Measurements from ENCODE around the gene MYH4. TPM values are rescaled to one million over a fixed set of nuclear protein-coding genes. Genes with fewer than 3 reads are reported as not detected.

MYH4 gene
- total RNA-seq, 1 donor from 2014 or later = not detected

DNA sequence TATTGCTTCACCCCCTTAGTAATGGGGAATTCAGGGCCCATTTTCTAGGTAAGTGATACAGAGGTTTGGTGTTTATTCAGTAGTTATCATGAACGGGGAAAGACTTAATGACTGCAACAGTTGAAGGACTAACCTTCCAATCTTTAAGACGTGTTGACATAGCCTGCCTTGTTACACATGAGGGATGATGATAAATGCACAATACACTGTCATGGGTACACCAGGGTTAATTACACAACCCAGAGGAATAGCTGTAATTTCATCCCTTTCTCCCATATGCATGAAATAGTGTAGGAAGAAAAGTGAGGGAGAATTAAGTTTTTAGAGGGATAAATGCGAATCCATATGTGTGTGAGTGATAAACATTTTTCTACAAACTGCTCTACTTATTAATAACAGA lies 10.7 kb downstream of the MYH4 start:
- Mint-ChIP-seq H3K9me3 (no peaks in the 10 kb centered on the region), H3K27ac (no peak overlapping the region), H3K4me3 (no peak overlapping the region), H3K36me3 (ENCODE audit: low read depth) (no peaks in the 10 kb centered on the region), H3K27me3 (no peaks in the 10 kb centered on the region), H3K4me1 (no peaks in the 10 kb centered on the region)
- no peak for DNase-seq
- intact Hi-C loops (cut with micrococcal nuclease) = no loop called here

DNA sequence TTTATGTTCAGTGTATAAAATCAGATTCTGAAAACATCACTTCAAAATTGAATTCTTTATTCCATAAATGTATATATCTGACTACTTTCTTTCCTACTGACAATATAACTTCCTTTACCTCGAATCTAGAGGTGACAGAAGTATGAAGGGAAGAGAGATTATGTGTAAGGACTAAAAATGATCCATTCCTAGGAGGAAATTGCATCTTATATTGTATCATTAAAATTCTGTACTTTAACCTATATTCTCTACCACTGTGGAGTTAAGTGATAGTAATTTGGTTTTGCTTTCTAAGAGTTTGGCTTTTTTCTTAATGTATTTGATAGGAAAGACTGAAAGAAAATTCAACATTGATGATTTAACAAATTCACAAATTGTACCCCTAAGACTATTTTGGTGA lies 11.4 kb downstream of the MYH4 start:
- intact Hi-C loops (cut with micrococcal nuclease) = no loop called here
- no peaks in the 10 kb centered on the region for H3K4me1 Mint-ChIP-seq
- no peaks in the 10 kb centered on the region for H3K27me3 Mint-ChIP-seq
- no peak overlapping the region for H3K27ac Mint-ChIP-seq
- no peak overlapping the region for H3K4me3 Mint-ChIP-seq
- H3K9me3 Mint-ChIP-seq = no peaks in the 10 kb centered on the region
- no peaks in the 10 kb centered on the region for H3K36me3 Mint-ChIP-seq (ENCODE audit: low read depth)
- no peak for DNase-seq

DNA sequence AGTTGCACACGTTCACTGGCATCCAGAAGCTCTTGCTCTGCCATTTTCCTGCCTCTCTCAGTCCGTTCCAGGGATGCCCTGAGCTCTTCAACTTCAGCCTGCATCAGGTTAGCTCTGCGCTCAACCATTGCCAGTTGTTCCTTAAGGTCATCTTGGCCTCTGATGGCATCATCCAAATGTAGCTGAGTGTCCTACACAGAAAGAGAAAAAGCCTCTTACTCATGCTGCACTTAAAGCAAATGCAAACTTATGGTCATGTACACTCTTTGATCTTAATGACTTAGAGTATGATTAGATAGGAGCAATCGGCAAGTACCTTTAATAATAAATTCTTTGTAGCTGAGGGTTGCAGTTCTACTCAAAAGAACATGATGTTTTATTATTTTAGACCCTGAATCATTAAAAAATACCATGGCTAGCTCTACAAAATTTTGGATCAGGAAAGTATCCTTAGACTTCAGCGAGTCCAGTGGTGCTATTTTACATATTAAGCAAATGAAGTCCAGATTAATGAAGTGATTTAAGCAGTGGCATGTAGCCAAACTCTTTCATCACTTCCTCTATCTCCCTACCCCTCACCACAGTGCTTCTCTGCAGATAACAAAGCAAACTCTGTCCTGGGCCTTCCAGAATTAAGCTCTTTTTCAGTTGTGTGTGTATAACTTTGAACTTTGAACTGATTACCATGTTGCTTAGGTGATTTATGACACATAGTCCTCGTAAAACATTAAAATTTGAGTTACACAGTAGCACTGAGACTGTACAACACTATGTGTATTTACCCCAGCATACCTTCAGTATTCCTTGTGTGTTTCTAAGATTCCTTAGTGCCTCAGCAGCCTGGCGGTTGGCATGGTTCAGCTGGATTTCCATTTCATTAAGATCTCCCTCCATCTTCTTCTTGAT lies 22.1 kb downstream of the MYH4 start:
- H3K27me3 Mint-ChIP-seq = no peaks in the 10 kb centered on the region
- H3K36me3 Mint-ChIP-seq (ENCODE audit: low read depth) = no peaks in the 10 kb centered on the region
- DNase-seq = no peak
- no peaks in the 10 kb centered on the region for H3K9me3 Mint-ChIP-seq
- no peak overlapping the region for H3K4me3 Mint-ChIP-seq
- H3K27ac Mint-ChIP-seq = no peak overlapping the region
- no peaks in the 10 kb centered on the region for H3K4me1 Mint-ChIP-seq
- intact Hi-C loops (cut with micrococcal nuclease) = no loop called here

DNA sequence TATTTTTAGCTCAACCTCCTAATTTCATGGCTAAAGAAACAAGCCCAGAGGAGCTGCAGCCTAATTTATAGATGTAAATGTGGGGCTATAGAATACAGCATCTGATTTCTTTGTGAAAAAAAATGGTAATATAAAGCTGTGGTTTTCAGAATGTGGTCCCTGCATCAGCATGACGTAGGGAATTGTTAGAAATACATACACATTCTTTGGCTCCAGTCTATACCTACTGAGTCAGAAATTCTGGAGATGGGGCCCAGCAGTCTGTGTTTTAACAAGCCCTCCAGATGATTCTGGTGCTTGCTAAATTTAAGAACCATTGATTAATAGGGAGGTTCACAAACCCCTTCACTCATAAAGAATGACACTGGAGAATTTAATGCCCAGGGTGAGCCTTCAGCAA lies 29.5 kb downstream of the MYH4 start:
- Mint-ChIP-seq H3K27ac (no peak overlapping the region), H3K9me3 (no peaks in the 10 kb centered on the region), H3K4me1 (no peaks in the 10 kb centered on the region), H3K36me3 (ENCODE audit: low read depth) (no peaks in the 10 kb centered on the region), H3K27me3 (no peaks in the 10 kb centered on the region), H3K4me3 (no peak overlapping the region)
- intact Hi-C loops (cut with micrococcal nuclease) = no loop called here
- no peak for DNase-seq

DNA sequence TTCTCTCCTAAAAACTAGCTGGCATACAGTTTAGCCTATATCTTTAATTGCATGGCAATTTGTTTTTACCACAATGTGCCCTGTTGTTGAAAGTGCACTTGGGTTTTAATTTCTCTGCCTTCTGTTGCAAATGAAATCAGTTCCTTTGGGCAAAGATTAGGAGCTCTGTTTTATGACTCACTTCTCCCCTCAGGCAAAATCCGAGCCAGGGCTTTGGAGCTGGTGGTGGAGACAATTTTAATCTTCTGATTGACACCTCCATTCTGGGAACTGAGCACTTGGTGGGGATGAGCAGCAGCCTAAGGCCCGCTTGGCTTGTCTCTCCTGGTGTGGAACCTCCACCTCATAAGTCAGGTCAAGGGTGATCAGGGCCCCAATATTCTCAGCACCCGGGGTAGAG lies 34.3 kb downstream of the MYH4 start:
- intact Hi-C loops (cut with micrococcal nuclease) = no loop called here
- no peaks in the 10 kb centered on the region for H3K36me3 Mint-ChIP-seq (ENCODE audit: low read depth)
- no peaks in the 10 kb centered on the region for H3K27me3 Mint-ChIP-seq
- no peak overlapping the region for H3K27ac Mint-ChIP-seq
- no peaks in the 10 kb centered on the region for H3K9me3 Mint-ChIP-seq
- DNase-seq = no peak
- no peak overlapping the region for H3K4me3 Mint-ChIP-seq
- no peaks in the 10 kb centered on the region for H3K4me1 Mint-ChIP-seq

DNA sequence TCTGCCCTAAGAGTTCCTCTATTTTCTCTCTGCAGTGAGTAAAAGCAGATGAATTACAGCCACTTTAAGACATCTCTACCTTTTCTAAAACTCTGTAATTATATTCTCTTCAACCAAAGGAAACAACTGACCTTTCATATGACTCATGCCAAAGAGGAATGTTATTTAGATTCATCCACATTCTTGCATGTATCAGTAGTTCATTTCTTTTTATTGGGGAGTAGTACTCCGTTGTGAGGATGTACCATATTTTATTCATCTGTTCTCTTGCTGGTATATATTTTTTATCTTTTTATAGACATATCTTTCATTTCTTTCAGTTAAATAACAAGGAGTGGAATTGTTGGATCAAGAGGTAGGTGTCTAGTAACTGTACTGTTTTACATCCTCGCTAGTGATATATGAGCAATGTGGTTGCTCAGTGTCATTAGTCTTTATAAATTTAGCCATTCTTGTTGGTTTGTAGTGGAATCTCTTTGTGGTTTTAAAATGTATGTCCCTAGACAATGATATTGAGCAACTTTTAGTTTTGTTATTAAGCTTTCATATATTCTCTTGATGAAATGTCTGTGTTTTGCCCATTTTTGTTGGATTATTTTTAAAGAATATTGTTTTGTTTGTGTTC lies 39.8 kb downstream of the MYH4 start:
- no peaks in the 10 kb centered on the region for H3K4me1 Mint-ChIP-seq
- H3K4me3 Mint-ChIP-seq = no peak overlapping the region
- DNase-seq = no peak
- H3K27ac Mint-ChIP-seq = no peak overlapping the region
- intact Hi-C loops (cut with micrococcal nuclease) = no loop called here
- H3K27me3 Mint-ChIP-seq = no peaks in the 10 kb centered on the region
- H3K36me3 Mint-ChIP-seq (ENCODE audit: low read depth) = no peaks in the 10 kb centered on the region
- H3K9me3 Mint-ChIP-seq = no peaks in the 10 kb centered on the region

DNA sequence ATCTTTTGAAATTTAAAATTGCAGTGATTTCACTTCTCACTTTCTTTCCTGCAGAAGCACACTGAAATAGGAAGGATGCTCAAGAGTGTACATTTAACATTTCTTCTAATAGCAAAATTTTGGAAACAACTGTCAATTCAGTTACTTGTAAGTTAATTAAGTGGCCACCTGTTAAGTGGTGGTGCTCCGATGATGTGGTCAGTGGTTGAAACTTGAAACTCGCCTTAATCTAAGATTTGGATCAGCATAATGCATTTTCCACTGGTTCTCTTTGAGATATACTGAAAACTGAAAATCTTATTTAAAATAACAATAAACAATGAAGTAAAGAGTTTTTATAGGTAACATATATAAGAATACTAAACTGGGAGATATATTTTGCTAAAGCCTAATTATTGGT lies 40.6 kb downstream of the MYH4 start:
- no peak for DNase-seq
- H3K4me1 Mint-ChIP-seq = no peaks in the 10 kb centered on the region
- intact Hi-C loops (cut with micrococcal nuclease) = no loop called here
- no peaks in the 10 kb centered on the region for H3K9me3 Mint-ChIP-seq
- no peaks in the 10 kb centered on the region for H3K27me3 Mint-ChIP-seq
- no peak overlapping the region for H3K4me3 Mint-ChIP-seq
- H3K36me3 Mint-ChIP-seq (ENCODE audit: low read depth) = no peaks in the 10 kb centered on the region
- H3K27ac Mint-ChIP-seq = no peak overlapping the region

DNA sequence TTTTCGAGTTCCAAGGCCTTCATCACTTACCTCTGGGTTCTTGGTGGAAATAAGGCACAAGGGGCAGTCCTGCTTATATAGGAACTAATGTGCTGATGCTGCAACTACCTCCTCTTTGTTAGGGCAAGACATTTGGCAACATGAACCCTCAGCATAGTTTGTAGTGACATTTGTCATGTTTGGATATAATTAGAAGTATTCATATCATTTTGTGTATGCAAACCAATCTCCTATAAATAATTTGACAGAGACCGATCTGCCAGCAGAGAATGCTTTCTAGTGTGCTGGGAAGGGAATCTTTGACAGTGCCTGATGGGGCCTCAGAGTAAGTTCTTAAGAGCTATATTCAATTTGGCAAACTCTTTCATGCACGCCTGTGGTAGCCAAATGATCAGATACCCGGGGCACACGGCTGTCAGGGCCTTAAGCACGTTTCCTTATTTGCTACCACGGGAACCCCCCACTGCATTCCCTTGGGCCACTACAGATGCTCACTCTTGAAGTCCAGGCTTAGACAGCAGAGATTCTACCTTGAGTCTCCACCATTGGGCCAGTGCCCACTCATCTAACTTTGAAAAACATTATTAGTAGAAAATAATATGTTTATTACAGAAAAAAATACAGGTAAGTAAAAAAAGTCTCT lies 47.3 kb downstream of the MYH4 start, which contains the start of gene MYH8:
Gene MYH8, minus strand, starts transcription at position 51 of the 643 bp plus-strand sequence. CDS start 1,723 bp downstream, outside the sequence.
- H3K27ac Mint-ChIP-seq = no peak within 1 kb of the TSS
- no peak within 1 kb of the TSS for H3K4me3 Mint-ChIP-seq
- no peaks in the 10 kb centered on the region for H3K9me3 Mint-ChIP-seq
- H3K36me3 Mint-ChIP-seq (ENCODE audit: low read depth) = no peaks in the 10 kb centered on the region
- intact Hi-C loops (cut with micrococcal nuclease) = no loop called here
- H3K27me3 Mint-ChIP-seq = no peaks in the 10 kb centered on the region
- no peak for DNase-seq
- H3K4me1 Mint-ChIP-seq = no peaks in the 10 kb centered on the region

DNA sequence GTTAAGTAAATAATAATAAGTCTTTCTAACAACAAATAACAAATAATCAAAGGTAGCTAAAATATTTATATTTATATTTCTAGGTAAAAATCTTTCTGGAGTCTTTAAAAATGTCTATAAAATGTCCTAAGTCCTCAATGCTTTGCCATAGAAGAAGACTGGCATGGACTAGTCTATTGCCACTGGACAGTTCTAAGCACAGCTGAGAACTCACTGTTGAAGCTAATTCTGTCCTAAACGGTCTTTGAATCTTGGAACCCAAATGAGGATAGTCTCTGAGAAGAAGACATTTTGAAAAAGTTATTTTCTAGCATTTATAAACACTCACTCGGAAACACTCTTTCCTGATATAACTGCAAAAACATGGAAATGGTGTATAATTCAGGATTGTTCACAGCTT lies 48.1 kb downstream of the MYH4 start:
- no peaks in the 10 kb centered on the region for H3K36me3 Mint-ChIP-seq (ENCODE audit: low read depth)
- H3K9me3 Mint-ChIP-seq = no peaks in the 10 kb centered on the region
- no peak overlapping the region for H3K27ac Mint-ChIP-seq
- DNase-seq = no peak
- intact Hi-C loops (cut with micrococcal nuclease) = no loop called here
- no peaks in the 10 kb centered on the region for H3K4me1 Mint-ChIP-seq
- no peaks in the 10 kb centered on the region for H3K27me3 Mint-ChIP-seq
- no peak overlapping the region for H3K4me3 Mint-ChIP-seq

DNA sequence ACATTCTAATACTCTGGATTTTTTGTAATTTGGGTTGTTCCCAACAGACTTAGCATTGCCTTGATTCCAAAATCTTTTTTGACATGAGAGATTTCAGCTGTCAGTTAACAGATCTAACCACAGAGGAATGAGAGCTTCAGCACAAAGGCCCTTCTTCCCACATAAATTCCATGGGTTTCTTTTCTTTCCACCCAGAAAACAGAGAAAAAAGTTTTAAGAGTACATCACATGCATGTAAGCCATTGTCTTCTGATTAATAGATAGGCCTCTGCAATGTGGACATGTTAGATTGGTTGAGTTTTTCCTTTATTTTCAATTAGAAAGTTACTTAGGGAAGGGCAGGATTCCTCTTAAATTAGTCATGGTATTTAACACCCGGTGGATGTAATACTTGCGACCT lies 48.5 kb downstream of the MYH4 start:
- no peaks in the 10 kb centered on the region for H3K4me1 Mint-ChIP-seq
- intact Hi-C loops (cut with micrococcal nuclease) = no loop called here
- no peak for DNase-seq

DNA sequence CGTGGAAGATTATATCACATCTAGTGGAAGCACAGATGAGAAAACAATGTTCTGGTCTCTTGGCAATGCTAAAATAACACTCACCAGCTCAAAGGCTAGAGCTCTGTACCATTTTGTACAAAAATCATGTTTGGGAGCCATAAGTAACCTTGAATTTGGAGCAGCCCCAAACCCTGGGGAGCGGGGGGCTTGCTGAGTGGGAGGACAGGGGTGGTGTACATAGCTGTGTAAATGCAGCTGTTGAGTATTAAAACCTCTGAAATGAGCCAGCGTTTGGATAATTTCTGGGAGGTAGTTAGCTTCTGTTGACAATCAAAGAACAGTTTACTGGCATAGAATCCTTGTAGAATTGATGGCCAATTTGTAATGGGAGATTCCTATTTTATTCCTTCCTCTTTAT lies 51.9 kb downstream of the MYH4 start:
- no peak for DNase-seq
- H3K4me1 Mint-ChIP-seq = no peaks in the 10 kb centered on the region
- no peak overlapping the region for H3K4me3 Mint-ChIP-seq
- no peaks in the 10 kb centered on the region for H3K9me3 Mint-ChIP-seq
- no peak overlapping the region for H3K27ac Mint-ChIP-seq
- H3K27me3 Mint-ChIP-seq = no peaks in the 10 kb centered on the region
- intact Hi-C loops (cut with micrococcal nuclease) = no loop called here
- H3K36me3 Mint-ChIP-seq (ENCODE audit: low read depth) = no peaks in the 10 kb centered on the region

More for the DNA sequence above, 48.5 kb downstream of the MYH4 start:
- Mint-ChIP-seq H3K4me3 (no peak overlapping the region), H3K27me3 (no peaks in the 10 kb centered on the region), H3K9me3 (no peaks in the 10 kb centered on the region), H3K27ac (no peak overlapping the region), H3K36me3 (ENCODE audit: low read depth) (no peaks in the 10 kb centered on the region)

DNA sequence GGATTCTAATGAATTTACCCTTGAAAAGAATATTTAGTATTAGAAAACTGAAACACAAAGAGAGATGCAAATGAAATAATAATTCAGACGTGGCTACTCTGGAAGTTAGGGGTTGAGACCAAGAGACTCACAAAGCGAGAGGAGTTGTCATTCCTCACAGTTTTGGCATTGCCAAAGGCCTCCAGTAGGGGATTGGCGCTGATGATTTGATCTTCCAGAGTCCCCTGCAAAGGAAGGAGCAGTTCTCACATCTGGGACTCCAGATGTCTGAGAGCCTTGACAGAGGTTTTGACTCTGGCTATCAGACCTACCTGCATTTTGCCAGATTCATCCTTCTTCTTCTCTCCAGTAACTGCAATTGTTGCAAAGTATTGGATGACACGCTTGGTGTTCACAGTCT lies 54.2 kb downstream of the MYH4 start:
- Mint-ChIP-seq H3K27me3 (no peaks in the 10 kb centered on the region), H3K36me3 (ENCODE audit: low read depth) (no peaks in the 10 kb centered on the region), H3K4me1 (no peaks in the 10 kb centered on the region), H3K9me3 (no peaks in the 10 kb centered on the region), H3K4me3 (no peak overlapping the region), H3K27ac (no peak overlapping the region)
- intact Hi-C loops (cut with micrococcal nuclease) = no loop called here
- DNase-seq = no peak

DNA sequence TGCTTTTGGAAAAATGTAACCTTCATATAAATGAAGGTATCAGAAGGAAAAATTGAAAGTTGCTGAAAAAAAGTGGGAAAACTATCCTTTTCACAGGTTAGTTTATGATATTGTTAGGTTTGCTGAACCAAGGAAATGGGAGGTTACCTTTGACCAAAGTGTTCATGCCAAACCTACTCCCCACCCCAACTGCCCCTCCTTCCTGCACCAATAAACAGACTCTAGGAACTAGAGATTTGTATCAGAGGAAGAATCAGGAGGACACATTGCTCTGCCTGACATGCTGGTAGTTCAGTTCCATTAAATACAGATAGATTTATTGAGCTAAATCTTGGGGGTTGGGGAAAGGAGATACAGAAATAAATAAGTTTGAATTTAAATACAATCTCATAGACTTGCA lies 65.8 kb downstream of the MYH4 start:
- no peak overlapping the region for H3K4me3 Mint-ChIP-seq
- intact Hi-C loops (cut with micrococcal nuclease) = no loop called here
- no peaks in the 10 kb centered on the region for H3K36me3 Mint-ChIP-seq (ENCODE audit: low read depth)
- H3K27ac Mint-ChIP-seq = no peak overlapping the region
- no peaks in the 10 kb centered on the region for H3K27me3 Mint-ChIP-seq
- H3K9me3 Mint-ChIP-seq = no peaks in the 10 kb centered on the region
- no peaks in the 10 kb centered on the region for H3K4me1 Mint-ChIP-seq
- no peak for DNase-seq

DNA sequence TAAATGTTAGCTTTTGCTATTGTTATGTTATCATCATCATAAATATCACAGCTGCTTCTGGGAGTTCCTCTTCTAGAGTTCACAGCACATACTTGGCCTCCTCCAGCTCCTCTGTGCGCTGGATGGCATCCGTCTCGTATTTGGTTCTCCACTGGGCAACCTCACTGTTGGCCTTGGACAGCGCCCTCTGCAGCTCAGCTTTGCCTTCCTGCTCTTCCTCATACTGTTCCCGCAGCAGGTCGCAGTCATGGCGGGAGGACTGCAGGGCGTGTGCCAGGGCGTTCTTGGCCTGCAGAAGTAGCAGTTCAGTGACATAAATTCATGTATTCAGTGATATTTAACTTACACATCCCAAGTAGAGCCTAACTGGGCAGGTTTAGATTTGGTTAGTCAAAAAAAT lies 71.0 kb downstream of the MYH4 start:
- Mint-ChIP-seq H3K27ac (no peak overlapping the region), H3K4me1 (no peaks in the 10 kb centered on the region), H3K27me3 (no peaks in the 10 kb centered on the region), H3K9me3 (no peaks in the 10 kb centered on the region), H3K36me3 (ENCODE audit: low read depth) (no peaks in the 10 kb centered on the region), H3K4me3 (no peak overlapping the region)
- DNase-seq = no peak
- intact Hi-C loops (cut with micrococcal nuclease) = no loop called here
